Measurements from ENCODE around the gene AIMP1.

Gene AIMP1

DNA sequence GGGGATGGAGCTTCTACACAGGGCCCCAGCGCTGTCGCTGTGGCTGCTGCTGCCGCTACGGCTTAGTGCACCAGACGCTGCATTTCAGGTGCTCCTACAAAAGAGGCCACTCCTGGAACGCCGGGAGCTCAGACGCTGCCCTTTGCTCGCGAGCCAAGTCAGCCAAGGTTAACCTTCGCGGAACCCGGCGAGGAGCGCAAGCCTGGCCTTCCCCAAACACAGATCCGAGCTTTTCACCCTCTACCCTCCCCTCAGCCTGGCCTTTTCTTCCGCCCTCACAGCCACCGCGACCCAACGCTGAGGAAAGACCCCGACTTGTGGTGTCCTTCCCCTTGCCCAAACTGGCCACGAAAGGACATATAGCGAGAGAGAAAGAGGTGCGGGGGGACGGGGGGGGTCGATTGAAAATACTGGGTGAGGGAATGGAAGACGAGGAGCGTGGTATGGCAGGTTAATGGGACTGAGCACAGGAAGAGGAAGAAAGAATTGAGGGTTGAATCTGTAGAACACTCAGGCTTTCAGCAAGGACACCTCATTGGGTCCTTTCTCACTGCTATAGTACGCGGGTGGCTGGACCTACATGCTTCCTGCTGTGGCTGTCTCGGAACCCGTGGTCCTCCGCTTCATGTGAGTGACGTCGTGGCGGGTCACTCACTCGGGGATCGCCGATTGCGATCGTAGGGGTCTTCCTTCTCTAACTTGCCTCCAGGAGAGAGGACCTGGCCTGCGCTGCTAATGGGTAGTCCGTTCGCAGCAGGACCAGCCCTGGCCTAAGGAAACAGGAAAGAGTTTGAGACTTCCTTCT, at the start of gene AIMP1, which contains the start of gene TBCK:
TSS of gene AIMP1 (plus strand) at position 583 of the 805 bp plus-strand sequence. CDS start 8,460 bp downstream, outside the sequence.
TSS of gene TBCK (minus strand) at position 242 of the 805 bp plus-strand sequence. CDS start 7,249 bp downstream, outside the sequence.
- DNase-seq, result peak; percentile 92 to 94

DNA sequence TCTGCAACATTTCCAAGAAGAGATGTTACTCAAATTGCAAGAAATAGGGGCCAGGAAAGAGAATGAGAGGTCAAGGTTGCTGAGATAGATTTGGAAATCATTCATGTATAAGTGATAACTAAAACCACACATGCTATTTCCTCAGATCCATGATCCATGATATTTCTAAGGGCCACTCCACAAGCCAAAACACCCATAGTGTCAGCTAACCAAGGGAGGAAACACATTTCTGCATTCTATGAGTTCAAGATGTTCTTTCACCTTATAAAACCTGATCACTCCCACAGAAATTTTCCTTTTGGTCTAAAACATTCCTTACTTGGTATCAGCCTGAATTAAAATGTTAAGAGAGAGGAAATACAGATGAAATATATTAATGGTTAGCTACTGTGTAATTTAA, 47.6 kb upstream of the AIMP1 start:
- DNase-seq, result no peak

DNA sequence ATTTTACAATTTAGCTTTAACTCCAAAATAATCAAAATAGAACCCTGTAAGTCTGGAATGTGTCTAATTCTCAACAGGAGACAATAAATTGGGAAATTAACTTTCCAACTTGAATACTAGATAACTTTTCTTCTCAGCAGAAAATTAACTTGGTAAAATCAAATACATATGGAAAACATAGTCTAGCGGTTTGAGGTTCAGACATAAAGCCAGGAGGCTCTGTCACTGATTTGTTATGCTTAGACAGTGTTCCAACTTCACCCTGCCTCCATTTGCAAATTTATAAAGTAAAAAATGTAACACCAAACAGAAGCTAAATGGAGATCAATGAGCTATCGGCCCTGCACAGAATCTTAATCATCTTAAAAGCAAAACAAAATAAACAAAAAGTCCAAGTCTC, 46.6 kb upstream of the AIMP1 start:
- no peak for DNase-seq

DNA sequence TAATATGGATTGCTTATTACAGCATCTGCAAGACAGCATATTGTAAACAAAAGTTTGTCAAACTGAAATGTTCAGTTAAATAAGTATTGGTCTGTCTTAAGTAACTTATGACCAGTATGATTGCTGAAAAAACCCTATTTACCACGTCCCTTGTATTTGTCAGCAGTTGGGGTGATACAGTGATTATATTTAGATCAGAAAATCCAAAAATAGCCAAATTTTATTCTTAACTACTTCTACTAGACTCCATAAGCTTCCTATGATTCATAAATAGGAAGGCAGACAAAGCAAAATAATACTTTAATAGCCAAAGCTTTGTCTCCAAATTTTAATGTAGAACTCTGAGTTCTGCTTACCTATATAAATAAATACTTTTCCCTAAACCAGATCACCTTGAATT, 45.6 kb upstream of the AIMP1 start:
- no peak for DNase-seq

DNA sequence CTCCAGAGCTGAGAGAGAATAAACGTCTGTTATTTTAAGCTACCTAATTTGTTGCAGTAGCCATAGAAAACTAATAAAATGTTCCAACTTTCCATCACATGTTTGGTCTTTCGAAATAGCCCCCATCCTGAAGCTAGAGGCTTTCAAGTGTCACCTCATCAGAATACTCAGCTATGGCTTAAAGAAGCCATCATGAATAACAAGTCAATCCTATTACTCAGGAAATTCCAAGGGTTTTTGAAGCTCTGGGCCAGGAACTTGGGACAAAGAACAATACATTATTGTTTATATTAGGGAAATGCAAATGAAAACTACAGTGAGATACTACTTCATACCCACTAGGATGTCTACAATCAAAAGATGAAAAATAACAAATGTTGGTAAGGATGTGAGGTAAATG, 42.5 kb upstream of the AIMP1 start:
- DNase-seq, result no peak

DNA sequence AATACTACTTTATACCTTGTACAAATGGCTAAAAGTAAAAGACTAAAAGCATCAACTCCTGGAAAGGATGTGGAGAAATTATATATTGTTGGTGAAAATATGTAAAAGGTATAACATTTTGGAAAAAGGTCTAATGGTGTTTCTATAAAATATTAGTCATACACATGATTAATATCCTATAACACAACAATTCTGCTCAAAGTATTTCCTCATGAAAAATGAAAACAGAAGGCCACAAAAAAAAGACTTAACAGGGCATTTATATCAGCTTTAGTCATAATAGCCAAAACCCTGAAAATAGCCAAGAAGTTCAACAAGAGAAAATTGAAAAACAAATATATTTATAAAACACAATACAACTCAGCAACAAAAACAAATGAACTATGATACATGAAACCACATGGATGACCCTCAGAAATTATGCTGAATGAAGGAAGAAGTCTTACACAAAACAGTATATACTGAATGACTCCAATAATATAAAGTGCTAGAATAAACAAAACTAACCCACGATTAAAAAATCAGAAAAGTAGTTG, 39.1 kb upstream of the AIMP1 start:
- DNase-seq, result no peak

DNA sequence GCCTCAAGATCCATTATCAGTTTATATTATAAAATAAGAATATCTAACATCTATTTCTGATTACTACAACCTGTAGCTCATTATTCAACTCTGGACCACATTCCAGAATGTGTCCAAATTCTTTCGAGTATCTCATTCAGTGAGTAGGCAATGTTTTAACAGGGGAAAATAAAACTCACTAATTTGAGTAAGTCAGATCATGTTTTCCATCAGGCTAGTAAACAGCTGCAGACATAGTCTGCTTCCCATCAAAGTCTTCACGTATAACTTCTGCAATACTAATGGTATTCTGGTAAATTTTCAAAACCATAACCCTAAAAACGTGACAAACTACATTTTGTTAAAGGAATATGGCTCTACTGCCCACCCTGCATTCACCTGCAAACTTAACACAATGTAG, 32.1 kb upstream of the AIMP1 start:
- DNase-seq, result no peak

DNA sequence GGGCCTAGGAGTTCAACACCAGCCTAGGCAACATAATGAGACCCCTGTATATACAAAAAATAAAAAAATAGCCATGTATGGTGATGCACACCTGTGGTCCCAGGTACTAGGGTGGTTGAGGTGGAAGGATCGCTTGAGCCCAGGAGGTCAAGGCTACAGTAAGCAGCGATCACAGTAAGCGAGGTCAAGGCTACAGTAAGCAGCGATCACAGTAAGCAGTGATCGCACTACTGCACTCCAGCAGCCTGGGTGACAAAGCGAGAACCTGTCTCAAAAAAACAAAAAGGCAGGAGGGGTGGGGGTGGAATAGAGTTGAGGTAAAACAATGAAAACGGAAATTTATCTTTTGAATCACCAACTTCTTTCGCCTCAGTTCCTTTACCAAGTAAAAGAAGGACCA, 29.7 kb upstream of the AIMP1 start:
- DNase-seq, result no peak

DNA sequence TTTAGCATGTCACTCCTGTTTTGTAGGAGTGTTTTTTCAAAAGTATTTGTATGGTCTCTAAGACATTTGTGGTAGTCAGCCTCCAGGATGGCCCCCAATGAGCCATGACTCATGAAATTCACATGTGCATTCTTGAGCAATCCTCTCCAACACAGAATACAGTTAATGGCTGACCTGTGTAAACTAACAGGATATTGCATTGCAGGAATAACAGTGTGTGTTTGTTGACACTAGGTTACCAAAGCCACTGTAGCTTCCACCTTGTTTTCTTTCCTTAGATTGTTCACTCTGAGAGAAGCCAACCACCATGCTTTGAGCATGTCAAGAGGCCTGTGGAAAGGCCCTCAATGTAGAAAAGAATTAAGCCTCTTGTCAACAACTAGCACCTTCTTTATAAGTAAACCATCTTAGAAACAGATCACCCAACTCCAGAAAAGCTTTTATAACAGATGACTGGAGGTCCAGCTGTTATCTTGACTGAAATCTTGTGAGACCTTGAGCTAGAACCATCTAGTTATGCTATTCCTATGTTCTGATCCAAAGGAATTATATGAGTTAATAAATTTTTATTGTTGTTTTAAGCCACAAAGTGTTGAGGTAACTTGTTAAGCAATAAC, 28.9 kb upstream of the AIMP1 start:
- DNase-seq, result no peak

DNA sequence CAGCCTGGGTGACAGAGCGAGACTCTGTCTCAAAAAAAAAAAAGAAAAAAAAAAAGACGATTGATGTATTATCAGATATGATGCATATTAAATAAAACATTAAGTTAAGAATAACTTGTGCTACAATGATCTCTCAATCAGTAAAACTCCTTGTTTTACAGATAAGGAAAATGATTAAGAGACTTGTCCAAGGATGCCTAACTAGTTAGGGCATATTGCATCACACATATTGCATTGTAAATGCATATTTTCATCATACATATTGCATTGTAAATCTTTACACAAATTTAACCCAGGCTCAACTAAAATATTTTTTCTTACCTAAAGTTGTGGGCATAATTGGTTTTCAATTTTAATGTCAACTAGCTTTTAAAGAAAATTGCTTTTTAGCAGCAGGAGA, 26.6 kb upstream of the AIMP1 start:
- no peak for DNase-seq

DNA sequence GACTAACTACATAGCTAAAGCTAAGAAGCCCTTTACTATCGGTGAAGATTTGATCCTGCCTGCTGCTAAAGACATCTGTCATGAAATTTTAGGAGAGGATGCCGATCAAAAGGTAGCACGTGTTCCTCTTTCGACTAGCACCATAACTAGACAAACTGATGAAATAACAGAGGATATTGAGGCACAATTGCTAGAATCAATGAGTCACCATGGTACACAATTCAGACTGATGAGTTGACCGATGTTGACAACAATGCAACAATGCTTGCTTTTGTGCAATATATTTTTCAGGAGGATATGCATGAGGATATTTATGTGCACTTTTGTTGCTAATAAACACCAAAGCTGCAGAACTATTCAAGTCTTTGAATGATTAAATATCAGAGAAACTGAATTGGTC, 24.7 kb upstream of the AIMP1 start:
- DNase-seq, result no peak

DNA sequence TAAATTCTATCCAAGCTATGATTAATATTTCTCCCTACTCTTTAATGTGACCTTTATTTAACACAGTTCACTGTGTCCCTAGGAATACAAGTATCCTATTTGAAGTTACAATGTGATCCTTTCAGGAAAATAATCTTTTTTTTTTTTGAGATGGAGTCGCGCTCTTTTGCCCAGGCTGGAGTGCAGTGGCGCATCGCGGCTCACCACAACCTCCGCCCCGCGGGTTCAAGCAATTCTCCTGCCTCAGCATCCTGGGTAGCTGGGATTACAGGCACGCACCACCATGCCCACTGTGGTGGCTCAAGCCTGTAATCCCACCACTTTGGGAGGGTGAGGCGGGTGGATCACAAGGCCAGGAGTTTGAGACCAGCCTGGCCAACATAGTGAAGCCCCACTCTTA, 22.3 kb upstream of the AIMP1 start:
- no peak for DNase-seq

DNA sequence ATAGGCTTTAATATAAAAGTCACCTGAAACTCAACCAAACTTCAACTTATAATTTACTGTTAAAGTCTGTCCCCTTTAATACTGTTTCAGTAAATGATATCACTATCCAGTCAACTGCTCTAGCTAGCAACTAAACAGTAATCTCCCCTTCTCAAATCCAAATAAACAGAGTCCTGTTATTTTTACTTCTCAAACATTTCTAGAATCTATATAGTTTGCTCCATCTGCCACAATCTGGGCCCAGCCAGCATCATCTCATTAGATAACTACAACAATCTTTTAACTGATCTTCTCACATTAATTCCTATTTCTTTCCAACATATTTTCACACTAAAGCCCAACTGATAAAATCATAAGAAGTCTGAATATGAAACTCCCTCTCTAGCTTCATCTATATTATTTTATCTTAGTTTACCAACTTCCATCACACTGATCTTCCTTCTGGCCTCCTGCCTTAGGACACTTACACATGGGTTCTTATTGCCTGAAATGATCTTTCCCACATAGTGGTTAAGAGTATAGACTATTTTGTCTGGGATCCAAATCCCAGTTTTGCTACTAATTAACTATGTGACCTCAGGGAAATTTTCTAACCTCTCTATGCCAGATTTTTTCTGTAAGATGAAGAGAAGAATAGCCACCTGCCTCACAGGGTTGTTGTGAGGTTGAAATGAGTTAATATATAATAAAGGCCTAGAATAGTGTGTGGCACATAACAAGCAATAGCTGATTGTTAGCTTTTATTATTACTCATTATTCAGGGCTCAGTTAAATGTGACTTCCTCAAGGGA, 18.9 kb upstream of the AIMP1 start:
- no peak for DNase-seq

DNA sequence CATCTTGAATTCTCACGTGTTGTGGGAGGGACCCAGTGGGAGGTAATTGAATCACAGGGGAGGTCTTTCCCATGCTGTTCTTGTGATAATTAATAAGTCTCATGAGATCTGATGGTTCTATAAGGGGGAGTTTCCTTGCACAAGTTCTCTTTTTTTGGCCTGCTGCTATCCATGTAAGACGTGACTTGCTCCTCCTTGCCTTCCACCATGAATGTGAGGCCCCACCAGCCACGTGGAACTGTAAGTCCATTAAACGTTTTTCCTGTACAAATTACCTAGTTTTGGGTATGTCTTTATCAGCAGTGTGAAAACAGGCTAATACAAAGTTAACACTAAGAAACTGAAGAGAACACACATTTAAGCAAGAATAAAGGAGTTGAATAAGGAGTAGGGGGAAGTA, 16.4 kb upstream of the AIMP1 start:
- DNase-seq, result no peak

DNA sequence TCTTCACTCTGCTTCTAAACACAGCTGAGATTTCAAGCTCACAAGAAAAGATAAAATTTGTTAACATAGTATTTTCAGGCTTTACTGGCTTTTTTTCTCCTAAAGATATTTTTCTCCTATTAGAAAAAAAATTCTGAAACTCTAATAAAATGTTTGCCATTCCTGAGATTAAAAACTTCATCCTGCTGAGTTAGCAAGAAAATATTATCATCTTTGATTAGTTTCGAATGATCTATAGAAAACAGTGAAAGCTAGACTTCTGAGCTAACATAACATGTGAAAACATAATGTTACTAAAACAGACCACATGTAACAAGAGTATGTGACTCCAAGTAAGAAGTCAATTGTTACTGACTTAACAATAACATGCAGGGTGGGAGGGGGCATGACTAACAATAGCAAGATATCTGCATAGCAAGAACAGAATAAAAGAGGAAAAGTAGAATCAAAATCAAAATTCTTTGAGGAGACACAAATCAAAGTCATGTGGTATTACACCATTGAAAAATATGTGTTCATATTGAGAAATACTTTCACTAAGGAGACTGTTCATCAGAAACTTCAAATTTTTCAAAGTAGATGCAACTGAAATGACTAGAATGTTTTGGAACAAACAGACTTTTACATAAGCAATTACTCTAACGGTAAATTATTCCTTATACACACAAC, 14.8 kb upstream of the AIMP1 start:
- DNase-seq, result no peak

DNA sequence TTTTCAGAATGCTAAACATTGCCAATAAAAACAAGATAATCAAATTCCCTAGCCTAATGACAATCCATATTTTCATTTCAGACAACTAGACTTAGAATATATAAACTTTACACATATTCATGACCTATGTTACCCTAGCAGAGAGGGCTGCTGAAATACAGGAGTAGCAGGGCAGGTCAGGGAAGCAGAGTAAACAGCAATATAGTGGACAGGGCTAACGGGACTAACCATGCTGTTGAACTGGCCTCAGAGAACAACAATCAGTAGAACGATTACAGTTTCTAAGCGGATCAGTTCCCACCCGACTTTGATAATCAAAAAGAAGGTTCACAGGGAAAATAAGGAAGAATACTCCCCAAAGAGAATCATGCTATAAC, 14.3 kb upstream of the AIMP1 start:
- no peak for DNase-seq

DNA sequence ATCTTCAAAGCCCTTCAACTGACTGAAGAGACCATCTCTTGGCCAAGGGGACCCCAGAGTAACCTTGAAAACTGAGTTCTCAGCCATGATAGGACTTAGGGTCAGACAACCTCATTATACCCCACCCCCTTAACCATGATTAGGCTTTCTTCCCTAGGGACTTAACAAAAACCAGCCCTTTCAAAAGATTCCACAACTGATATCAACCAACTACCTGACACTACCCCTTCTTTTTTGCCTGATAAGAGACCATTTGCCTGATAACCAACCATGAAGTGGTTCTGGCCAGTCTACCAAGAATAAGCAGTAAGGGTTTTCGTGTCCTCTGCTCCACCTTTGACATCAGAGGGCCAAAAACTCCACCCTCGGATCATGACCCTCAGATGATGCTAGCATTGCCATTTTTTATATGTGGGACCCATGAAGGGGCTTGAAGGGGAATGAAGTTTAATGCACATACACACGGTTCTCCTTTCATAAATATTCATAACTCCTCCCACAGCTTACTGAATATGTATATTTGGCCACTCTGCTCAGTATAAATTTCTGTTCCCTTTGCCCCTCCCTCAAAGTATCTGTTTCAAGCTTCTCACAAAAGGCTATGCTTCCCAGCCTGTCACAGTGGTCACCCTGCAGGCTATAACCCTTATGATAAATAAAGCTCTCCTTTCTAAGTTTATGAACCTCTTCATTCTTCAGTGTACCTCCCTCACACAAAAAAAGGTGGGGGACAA, 12.6 kb upstream of the AIMP1 start:
- no peak for DNase-seq

DNA sequence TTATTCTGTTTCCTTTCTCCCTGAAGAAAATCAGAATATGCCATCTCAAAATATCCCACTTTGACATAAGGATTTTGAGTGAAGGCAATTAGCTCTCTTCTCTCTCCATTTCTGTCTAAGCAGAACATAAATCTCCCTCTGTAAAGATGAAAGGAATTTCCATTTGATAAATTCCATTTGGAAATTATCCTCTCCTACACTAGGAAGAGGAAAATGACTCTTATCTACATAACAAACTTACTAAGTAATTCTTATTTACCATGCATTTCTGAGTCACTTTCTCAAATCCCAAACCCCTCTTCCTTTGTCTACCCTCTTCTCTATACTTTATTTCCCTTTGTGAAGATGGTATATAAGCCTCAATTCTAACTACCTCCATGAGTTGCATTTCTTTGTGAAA, 11.7 kb upstream of the AIMP1 start:
- no peak for DNase-seq

DNA sequence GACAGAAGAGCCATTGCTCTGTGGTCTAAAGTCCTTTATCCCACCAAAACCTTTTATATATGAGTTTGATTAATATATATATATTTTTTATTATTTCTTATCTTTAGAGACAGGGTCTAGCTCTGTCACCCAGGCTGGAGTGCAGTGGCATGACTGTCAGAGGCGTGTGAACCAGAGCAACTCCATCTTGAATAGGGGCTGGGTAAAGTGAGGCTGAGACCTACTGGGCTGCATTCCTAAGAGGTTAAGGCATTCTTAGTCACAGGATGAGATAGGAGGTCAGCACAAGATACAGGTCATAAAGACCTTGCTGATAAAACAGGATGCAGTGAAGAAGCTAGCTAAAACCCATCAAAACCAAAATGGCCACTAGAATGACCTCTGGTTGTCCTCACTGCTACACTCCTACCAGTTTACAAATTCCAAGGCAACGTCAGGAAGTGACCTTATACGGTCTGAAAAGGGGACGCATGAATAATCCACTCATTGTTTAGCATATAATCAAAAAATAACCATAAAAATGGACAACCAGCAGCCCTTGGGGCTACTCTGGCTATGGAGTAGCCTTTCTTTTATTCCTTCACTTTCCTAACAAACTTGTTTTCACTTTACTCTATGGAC, 10.8 kb upstream of the AIMP1 start:
- DNase-seq, result no peak

DNA sequence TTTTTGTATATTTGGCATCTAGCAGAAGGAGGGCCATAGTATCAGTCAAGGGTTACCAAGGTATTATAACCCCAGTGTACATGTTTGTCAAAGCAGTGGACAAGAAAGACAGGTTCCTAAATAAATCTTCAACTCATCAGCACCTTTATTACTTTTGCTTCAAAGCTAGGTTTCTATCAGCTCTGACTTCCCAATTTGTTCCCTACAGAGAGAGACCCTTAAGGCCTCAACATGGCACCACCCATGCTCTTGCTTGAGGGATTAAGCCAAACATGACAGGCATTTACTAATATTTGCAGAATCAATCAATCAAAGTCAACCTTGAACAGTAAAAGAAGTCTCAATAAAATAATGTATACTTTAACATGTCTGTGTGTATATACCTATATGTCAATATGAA, 9.8 kb upstream of the AIMP1 start:
- no peak for DNase-seq

DNA sequence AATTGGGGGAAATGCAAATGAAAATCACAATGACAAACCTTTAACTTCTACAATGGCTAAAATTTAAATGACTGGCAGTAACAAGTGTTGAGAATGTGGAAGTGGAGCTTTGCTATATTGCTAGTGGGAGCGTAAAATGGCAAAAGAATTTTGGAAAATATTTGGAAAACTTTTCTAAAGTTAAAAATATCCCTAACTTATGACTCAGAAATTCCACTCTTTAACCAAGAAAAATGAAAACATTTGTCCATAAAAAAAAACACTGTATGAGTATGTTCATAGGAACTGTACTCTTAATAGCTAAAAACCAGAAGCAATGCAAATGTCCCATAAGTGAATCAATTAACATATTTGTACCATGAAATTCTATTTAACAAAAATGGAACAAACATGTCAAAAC, 4.0 kb upstream of the AIMP1 start:
- no peak for DNase-seq

DNA sequence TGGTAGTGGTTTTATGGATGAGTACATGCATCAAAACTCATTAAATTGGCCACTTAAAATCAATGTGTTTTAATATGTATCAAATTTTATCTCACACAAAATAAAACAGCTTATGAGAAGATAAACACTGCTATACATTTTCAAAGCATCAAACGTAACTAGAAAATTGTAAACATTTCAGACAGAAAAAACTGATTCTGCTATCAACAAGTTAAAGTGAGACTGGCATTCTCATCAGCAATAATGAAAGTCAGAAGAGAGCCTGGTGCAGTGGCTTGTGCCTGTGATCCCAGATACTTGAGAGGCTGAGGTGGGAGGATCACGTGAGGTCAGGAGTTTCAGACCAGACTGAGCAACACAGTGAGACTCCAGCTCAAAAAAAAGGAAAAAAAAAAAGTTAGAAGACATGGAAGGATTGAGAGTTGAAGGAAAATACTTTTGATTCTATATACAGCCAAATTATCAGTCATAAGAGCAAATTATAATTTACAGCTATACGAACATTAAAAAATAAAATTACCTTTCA, 3.3 kb upstream of the AIMP1 start:
- DNase-seq, result no peak

Measured in CD4-positive, alpha-beta T cell treated with Interleukin-4 for 1 hour (primary cell).